SU-DHL-6 (cell line): Measurements from ENCODE around the gene C2orf92.

ENCODE experiments used
- H2AFZ ChIP-seq: fragments of 200-600 bp; sonication (generic); 2 replicates; pipeline ENCODE4 v1.6.1; 2014; ENCODE audit warnings: low read depth, mild to moderate bottlenecking, moderate library complexity, mixed read lengths, antibody characterized with exemption, low read length; ENCODE audit not compliant: severe bottlenecking
- H3F3A ChIP-seq: fragments of 200-600 bp; shearing (Covaris generic); 2 replicates; pipeline ENCODE4 v1.6.0; 2016; ENCODE audit warnings: antibody characterized with exemption, mild to moderate bottlenecking; ENCODE audit not compliant: insufficient read depth
- H3K27ac ChIP-seq: fragments of 200-600 bp; sonication (generic); 2 replicates; pipeline ENCODE4 v1.5.1; 2016; ENCODE audit warnings: low read depth, mild to moderate bottlenecking, low read length, moderate library complexity, mixed read lengths
- H3K27me3 ChIP-seq: fragments of 200-600 bp; sonication (generic), shearing (Covaris generic); 2 replicates; pipeline ENCODE4 v1.6.0; 2014; ENCODE audit warnings: mild to moderate bottlenecking, low read length
- H3K36me3 ChIP-seq: fragments of 200-600 bp; sonication (generic); 2 replicates; pipeline ENCODE4 v1.6.1; 2014; ENCODE audit warnings: mild to moderate bottlenecking, low read length, mixed read lengths
- H3K4me2 ChIP-seq: fragments of 300-600, 200-600 bp; shearing (Covaris generic), sonication (generic); 2 replicates; pipeline ENCODE4 v1.6.0; 2014; ENCODE audit warnings: low read length, low read depth, mild to moderate bottlenecking; ENCODE audit not compliant: poor library complexity, severe bottlenecking
- H3K4me3 ChIP-seq: fragments of 200-600 bp; sonication (generic); 2 replicates; pipeline ENCODE4 v1.5.1; 2014; ENCODE audit warnings: antibody characterized with exemption, low read length, mild to moderate bottlenecking, mixed read lengths; ENCODE audit not compliant: insufficient read depth, poor library complexity, severe bottlenecking
- H3K79me2 ChIP-seq: fragments of 200-600 bp; sonication (generic); 2 replicates; pipeline ENCODE4 v1.6.1; 2014; ENCODE audit warnings: mild to moderate bottlenecking, low read length, moderate library complexity; ENCODE audit not compliant: insufficient read depth
- H3K9ac ChIP-seq: fragments of 200-600 bp; sonication (generic); 2 replicates; pipeline ENCODE4 v1.7.0; 2014; ENCODE audit warnings: mild to moderate bottlenecking, low read length
- H3K9me2 ChIP-seq: fragments of 200-600 bp; sonication (generic); replicated peaks from 2 replicates; pipeline ENCODE4 v1.6.1; 2014; ENCODE audit warnings: low read length; ENCODE audit not compliant: insufficient read depth
- H3K9me3 ChIP-seq: fragments of 200-600 bp; sonication (generic); 2 replicates; pipeline ENCODE4 v1.6.1; 2014; ENCODE audit warnings: low read length, mixed read lengths; ENCODE audit not compliant: insufficient read depth
- H4K20me1 ChIP-seq: fragments of 200-600 bp; sonication (generic); 2 replicates; pipeline ENCODE4 v1.6.1; 2014; ENCODE audit warnings: low read depth, mild to moderate bottlenecking, antibody characterized with exemption, low read length, moderate library complexity, mixed read lengths
- CTCF ChIP-seq: fragments of 200-600 bp; sonication (generic); IDR thresholded peaks from one replicate; pipeline ENCODE4 v1.5.1; 2017; ENCODE audit warnings: antibody characterized with exemption, mild to moderate bottlenecking, low read length, moderate library complexity; ENCODE audit not compliant: insufficient read depth, poor library complexity, severe bottlenecking
- EZH2phosphoT487 ChIP-seq: fragments of 200-600 bp; sonication (generic), shearing (Covaris generic); conservative IDR thresholded peaks from 2 replicates; pipeline ENCODE4 v1.6.1; 2018; ENCODE audit warnings: mild to moderate bottlenecking, antibody characterized with exemption, low read length, moderate library complexity, mixed read lengths

The C2orf92 gene

GRCh38 chr2:97740590-97741182 lies 71.2 kb downstream of the C2orf92 start:
- H3F3A ChIP-seq = no peaks in the 10 kb centered on the region
- H3K36me3 ChIP-seq = no peaks in the 10 kb centered on the region
- H3K4me3 ChIP-seq = no peak overlapping the region
- H3K27ac ChIP-seq = no peak overlapping the region
- no peak overlapping the region for H2AFZ ChIP-seq
- H3K9me2 ChIP-seq = no peaks in the 10 kb centered on the region
- TF ChIP-seq EZH2phosphoT487 (no peak), CTCF (peak; percentile 80)
- H3K79me2 ChIP-seq = no peaks in the 10 kb centered on the region
- no peak overlapping the region for H3K4me2 ChIP-seq
- H3K9me3 ChIP-seq = no peaks in the 10 kb centered on the region
- no peaks in the 10 kb centered on the region for H3K27me3 ChIP-seq
- no peak overlapping the region for H3K9ac ChIP-seq
- no peaks in the 10 kb centered on the region for H4K20me1 ChIP-seq

GRCh38 chr2:97741251-97741650 lies 71.7 kb downstream of the C2orf92 start:
- no peak overlapping the region for H3K27ac ChIP-seq
- no peak overlapping the region for H3K9ac ChIP-seq
- no peak overlapping the region for H2AFZ ChIP-seq
- H3K4me3 ChIP-seq = no peak overlapping the region
- no peaks in the 10 kb centered on the region for H3K9me2 ChIP-seq
- no peak overlapping the region for H3K4me2 ChIP-seq
- H3F3A ChIP-seq = no peaks in the 10 kb centered on the region
- H3K27me3 ChIP-seq = no peaks in the 10 kb centered on the region
- no peaks in the 10 kb centered on the region for H4K20me1 ChIP-seq
- H3K79me2 ChIP-seq = no peaks in the 10 kb centered on the region
- H3K9me3 ChIP-seq = no peaks in the 10 kb centered on the region
- no peaks in the 10 kb centered on the region for H3K36me3 ChIP-seq
- TF ChIP-seq CTCF = no peak
- TF ChIP-seq EZH2phosphoT487 = no peak

GRCh38 chr2:97741686-97742085 lies 72.2 kb downstream of the C2orf92 start:
- H3K9me3 ChIP-seq = no peaks in the 10 kb centered on the region
- no peak for TF ChIP-seq CTCF
- TF ChIP-seq EZH2phosphoT487 = no peak
- H3K4me3 ChIP-seq = no peak overlapping the region
- no peaks in the 10 kb centered on the region for H3K36me3 ChIP-seq
- H2AFZ ChIP-seq = no peak overlapping the region
- no peak overlapping the region for H3K27ac ChIP-seq
- H3K9me2 ChIP-seq = no peaks in the 10 kb centered on the region
- H4K20me1 ChIP-seq = no peaks in the 10 kb centered on the region
- no peaks in the 10 kb centered on the region for H3K27me3 ChIP-seq
- no peaks in the 10 kb centered on the region for H3F3A ChIP-seq
- H3K4me2 ChIP-seq = no peak overlapping the region
- H3K9ac ChIP-seq = no peak overlapping the region
- H3K79me2 ChIP-seq = no peaks in the 10 kb centered on the region
